H1 (cell line): ENCODE measurements around the gene PPARA. TPM values are rescaled to one million over a fixed set of nuclear protein-coding genes. Genes with fewer than 3 reads are reported as not detected.

ENCODE experiments used
- CBX5 ChIP-seq: fragments of 300-800, 300-1000 bp; sonication (generic); IDR thresholded peaks from 2 replicates; pipeline ENCODE4 v1.7.1; 2016; ENCODE audit warnings: antibody characterized with exemption, low read length, low read depth
- CBX8 ChIP-seq: fragments of 300-800, 300-1000 bp; sonication (generic); IDR thresholded peaks from 2 replicates; pipeline ENCODE4 v1.7.1; 2016; ENCODE audit warnings: low read depth, low read length, borderline replicate concordance
- EZH2 ChIP-seq: fragments of 200-600 bp; sonication (generic); IDR thresholded peaks from 2 replicates; pipeline ENCODE4 v1.7.1; 2012; ENCODE audit warnings: low read depth, mild to moderate bottlenecking, moderate library complexity, low read length, inconsistent platforms; ENCODE audit not compliant: severe bottlenecking
- NANOG ChIP-seq: IDR thresholded peaks from 2 replicates; pipeline ENCODE4 v1.6.1; 2011; ENCODE audit warnings: low read length, low read depth, mild to moderate bottlenecking, inconsistent platforms; ENCODE audit not compliant: insufficient read depth, poor library complexity, severe bottlenecking
- NRF1 ChIP-seq: IDR thresholded peaks from 2 replicates; pipeline ENCODE4 v1.6.1; 2011; ENCODE audit warnings: mild to moderate bottlenecking, low read depth, low read length, improper control_type of control experiment
- POLR2A ChIP-seq, 2 experiments: IDR thresholded peaks; 1 replicate in 1 of 2; 2 replicates in 1 of 2; pipeline ENCODE4 v1.6.1; 2011; ENCODE audit warnings: low read depth in 2 of 2, low read length in 2 of 2, mild to moderate bottlenecking in 2 of 2; ENCODE audit errors: control extremely low read depth in 1 of 2
- ZNF274 ChIP-seq: IDR thresholded peaks from 2 replicates; pipeline ENCODE4 v1.7.0; 2012; ENCODE audit warnings: low read length, borderline replicate concordance; ENCODE audit errors: extremely low read depth
- polyA plus RNA-seq, 7 experiments: library from polyadenylated mRNA; depleted of rRNA in 3 of 7; stranded (reverse) in 5 of 7; unstranded in 2 of 7; fragments of >200 nt in 5 of 7; fragments of 200-250 nt in 2 of 7; gene quantifications; 1 replicate in 5 of 7; 2 replicates in 1 of 7; 4 replicates in 1 of 7; pipeline versions ENCODE4 v1.2.1 to v1.2.3, GENCODE V29; 2011 to 2013; ENCODE audit warnings: missing spikeins in 2 of 7, mixed read lengths in 2 of 7
- total RNA-seq: library from RNA; stranded (reverse); fragmentation: NEBNext Ultra II Directional; extraction: Animal tissue kit (Norgen Biotek cat#: 25700); gene quantifications from 2 replicates; pipeline ENCODE4 v1.2.1, GENCODE V29; 2021
- TF ChIP-seq, protein P1 (sequence below): IDR thresholded peaks from 2 replicates; pipeline ENCODE4 v1.6.1; 2012; ENCODE audit warnings: inconsistent platforms

The PPARA gene
- total and polyA plus RNA-seq, 2 of the 8 experiments (the other 6 are each of a cell fraction or from before 2014, with no cell fraction given), result 3.1 to 8.2 TPM

DNA sequence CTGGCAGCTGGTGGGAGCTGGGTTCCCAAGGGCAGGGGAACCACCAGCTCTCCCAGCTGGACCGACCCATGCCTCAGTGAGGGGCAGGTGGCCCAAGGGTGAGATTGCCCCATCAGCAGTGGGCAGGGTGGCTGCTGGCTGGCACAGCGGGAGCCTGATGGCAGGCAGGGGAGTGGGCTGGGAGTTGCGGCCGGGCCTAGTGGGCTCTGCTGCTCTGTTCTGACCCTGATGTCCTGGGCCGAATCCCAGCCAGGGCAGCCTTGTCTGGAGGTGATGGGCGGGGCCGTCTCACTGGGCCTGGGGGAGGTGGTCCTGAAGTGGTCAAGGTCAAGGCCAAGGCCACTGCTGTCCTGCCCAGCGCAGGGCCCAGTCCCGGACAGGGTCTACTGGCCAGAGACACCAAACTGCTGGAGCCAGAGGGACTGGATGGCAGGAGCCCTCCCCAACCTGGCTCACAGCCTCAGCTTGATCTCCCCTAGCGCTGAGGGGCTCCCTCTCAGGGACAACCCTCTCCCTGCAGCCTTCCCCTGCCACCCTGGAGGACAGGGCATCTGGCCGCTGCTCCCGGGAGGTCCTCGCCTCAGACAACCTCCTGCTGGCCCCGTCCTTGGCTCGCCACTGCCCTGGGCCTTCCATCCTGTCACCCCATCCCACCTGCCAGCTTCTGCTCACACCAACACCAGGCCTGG, 26.5 kb upstream of the PPARA start (continued):
- TF ChIP-seq, protein P1, sequence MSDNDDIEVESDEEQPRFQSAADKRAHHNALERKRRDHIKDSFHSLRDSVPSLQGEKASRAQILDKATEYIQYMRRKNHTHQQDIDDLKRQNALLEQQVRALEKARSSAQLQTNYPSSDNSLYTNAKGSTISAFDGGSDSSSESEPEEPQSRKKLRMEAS, result no peak
- TF ChIP-seq EZH2 (no peak), ZNF274 (no peak), CBX5 (no peak), NRF1 (no peak), CBX8 (no peak), POLR2A (IDR thresholded peaks at IDR 0.05; ENCODE audit: control extremely low read depth in 1 of 2, low read depth in 2 of 2, low read length in 2 of 2) (no peak), NANOG (no peak)
- TF ChIP-seq, all 59 proteins: peak for 0
